GM10248 (cell line): Measurements from ENCODE around the gene TNFRSF12A.
"Not testable (repeated sequence)": the region's sequence is repeated elsewhere in the genome, so short reads cannot be mapped to it uniquely, and the experiment has no call there.

Source experiments
- CTCF ChIA-PET: fragments of 300-600 bp; sonication (Branson Sonifier 250); formaldehyde crosslinking; extraction: SDS; loops from one replicate; lab custom pipeline; 2021; ENCODE audit warnings: antibody characterized with exemption; lab: Yijun Ruan, JAX
- POLR2A ChIA-PET: fragments of 350-650 bp; sonication (Branson Sonifier 250); formaldehyde crosslinking; extraction: SDS; loops from one replicate; lab custom pipeline; 2020; ENCODE audit warnings: antibody characterized with exemption; lab: Yijun Ruan, JAX
- DNase-seq: peaks from one replicate; pipeline ENCODE4 v3.0.0; 2012; ENCODE audit errors: extremely low spot score
- CTCF ChIP-seq: IDR thresholded peaks from 2 replicates; pipeline ENCODE4 v1.5.1; 2012; ENCODE audit warnings: mild to moderate bottlenecking, low read depth; ENCODE audit errors: extremely low read depth, missing control alignments, control extremely low read depth

The TNFRSF12A gene

DNA sequence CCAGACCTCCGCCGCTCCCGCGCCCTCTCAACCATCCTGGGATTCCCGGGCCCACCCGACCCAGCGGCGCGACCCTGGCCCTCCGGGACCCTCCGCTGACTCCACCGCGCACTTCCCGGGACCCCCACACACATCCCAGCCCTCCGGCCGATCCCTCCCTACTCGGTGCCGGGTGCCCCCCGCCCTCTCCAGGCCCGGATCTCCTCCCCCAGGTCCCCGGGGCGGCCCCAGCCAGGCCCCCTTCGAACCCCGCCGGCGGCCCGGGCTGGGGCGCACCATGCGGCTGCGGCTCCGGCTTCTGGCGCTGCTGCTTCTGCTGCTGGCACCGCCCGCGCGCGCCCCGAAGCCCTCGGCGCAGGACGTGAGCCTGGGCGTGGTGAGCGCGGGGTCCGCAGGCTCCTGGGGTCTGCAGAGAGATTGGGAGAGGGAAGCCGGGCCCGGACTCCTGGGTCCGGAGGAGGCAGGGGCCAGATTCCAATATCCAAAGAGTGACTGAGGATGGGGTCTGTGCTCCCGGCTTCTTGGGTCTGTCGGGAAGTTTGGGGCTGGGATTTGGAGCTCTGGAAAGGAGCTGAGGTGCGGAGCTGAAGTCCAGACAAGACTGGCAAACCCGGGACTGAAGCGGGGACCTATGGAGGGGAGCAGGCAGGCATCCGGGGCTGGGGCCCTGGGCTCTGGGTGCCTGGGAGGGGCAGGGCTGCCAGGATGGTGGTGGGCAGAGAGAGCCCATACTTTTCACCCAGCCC, 26.6 kb downstream of the TNFRSF12A start:
- peak; percentile 45 for DNase-seq
- TF ChIP-seq CTCF = no peak
- POLR2A ChIA-PET = no interaction called here
- CTCF ChIA-PET = interaction anchor here (1.6 to 5.4 kb wide), 6 partner anchors 12 to 103 kb away, joined by 4 to 48 read pairs (median 11); no protein-coding TSS in a partner anchor

DNA sequence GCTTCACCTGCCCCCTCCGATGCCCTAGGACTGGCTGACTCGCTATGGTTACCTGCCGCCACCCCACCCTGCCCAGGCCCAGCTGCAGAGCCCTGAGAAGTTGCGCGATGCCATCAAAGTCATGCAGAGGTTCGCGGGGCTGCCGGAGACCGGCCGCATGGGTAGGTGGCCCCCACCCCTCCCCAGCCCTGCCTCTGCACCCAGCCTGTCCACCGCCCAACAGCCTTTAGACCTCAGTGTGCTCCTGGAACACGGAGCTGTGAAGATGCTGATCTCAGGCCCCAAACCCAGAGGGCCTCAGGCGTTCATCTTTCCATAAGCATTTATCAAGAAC, 27.2 kb downstream of the TNFRSF12A start:
- no peak for TF ChIP-seq CTCF
- CTCF ChIA-PET = interaction anchor here (1.0 to 5.4 kb wide), 8 partner anchors 11 to 179 kb away, joined by 3 to 48 read pairs (median 9); no protein-coding TSS in a partner anchor
- POLR2A ChIA-PET = no interaction called here

GRCh38 chr16:3049921-3050481, 29.8 kb downstream of the TNFRSF12A start:
- POLR2A ChIA-PET = no interaction called here
- no peak for TF ChIP-seq CTCF
- no peak for DNase-seq
- CTCF ChIA-PET = interaction anchor here (0.9 to 5.4 kb wide), 5 partner anchors 8 to 22 kb away, joined by 3 to 48 read pairs (median 7); no protein-coding TSS in a partner anchor

More for the DNA sequence above, 27.2 kb downstream of the TNFRSF12A start:
- peak; percentile 18 for DNase-seq

- ChIA-PET CTCF (interaction anchor here (0.9 to 5.4 kb wide), 4 partner anchors 8 to 23 kb away, joined by 3 to 48 read pairs (median 16); no protein-coding TSS in a partner anchor), POLR2A (no interaction called here)
- no peak for DNase-seq
- TF ChIP-seq CTCF = no peak
Measured at GRCh38 chr16:3050487-3050886, 30.3 kb downstream of the TNFRSF12A start.

DNA sequence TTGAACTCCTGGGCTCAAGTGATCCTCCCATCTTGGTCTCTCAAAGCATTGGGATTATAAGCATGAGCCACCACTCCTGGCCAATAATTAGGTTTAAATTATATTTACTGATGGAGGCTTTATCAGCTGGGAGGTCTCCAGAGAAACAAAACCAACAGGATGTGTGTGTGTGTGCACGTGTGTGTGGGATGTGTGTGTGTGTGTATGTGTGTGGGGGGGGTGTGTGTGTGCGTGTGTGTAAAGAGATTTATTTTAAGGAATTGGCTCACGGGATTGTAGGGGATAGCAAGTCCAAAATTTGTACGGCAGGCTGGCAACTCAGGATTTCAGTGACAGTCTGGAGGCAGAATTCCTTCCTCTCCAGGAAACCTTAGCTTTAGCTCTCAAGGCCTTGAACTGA, 30.8 kb downstream of the TNFRSF12A start:
- no peak for TF ChIP-seq CTCF
- POLR2A ChIA-PET = interaction anchor here (1.2 kb wide), 1 partner anchor 24 kb away, joined by 3 read pairs; no protein-coding TSS in a partner anchor
- CTCF ChIA-PET = interaction anchor here (1.2 to 5.4 kb wide), 4 partner anchors 7 to 78 kb away, joined by 4 to 48 read pairs (median 16); no protein-coding TSS in a partner anchor
- no peak for DNase-seq

GRCh38 chr16:3051494-3051893, 31.3 kb downstream of the TNFRSF12A start:
- CTCF ChIA-PET = interaction anchor here (1.2 to 5.4 kb wide), 3 partner anchors 19 to 78 kb away, joined by 4 to 48 read pairs (median 7); no protein-coding TSS in a partner anchor

DNA sequence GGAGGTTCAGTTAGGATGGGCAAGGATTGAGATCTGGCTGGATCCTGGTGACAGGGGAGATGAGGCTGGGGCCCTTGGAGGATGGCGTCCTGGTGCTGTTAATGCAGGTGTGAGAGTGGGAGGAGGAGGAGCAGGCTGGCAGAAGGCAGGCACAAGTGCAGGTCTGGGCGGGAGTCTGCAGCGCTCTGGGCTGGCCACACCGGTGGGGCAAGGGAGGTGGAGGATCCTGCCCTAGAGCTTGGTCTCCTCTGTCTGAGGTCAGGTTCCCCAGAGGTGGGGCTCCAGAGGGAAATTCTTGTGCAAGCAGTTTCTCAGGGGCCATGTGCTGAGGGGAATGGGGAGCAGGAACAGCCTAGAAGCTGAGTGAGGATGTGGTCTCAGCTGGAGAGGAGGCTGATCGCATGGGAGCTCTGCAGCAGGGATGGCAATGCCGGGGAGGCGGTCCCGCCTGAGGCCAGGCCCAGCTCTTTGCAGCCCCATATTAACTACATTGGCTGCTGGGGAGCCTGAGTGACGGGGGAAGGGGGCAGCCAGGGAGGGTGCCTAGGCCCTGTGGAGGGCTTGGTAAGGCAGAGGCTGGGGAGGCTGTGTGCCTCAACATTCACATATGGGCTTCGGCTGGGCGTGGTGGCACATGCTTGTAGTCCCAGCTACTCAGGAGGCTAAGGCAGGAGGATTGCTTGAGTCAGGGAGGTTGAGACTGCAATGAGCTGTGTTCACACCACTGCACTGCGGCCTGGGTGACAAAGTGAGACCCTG, 32.6 kb downstream of the TNFRSF12A start:
- CTCF ChIA-PET, POLR2A ChIA-PET, DNase-seq: not testable (repeated sequence)

More at GRCh38 chr16:3051494-3051893, 31.3 kb downstream of the TNFRSF12A start:
- TF ChIP-seq CTCF = no peak
- POLR2A ChIA-PET = interaction anchor here (0.7 to 1.2 kb wide), 2 partner anchors 23 to 29 kb away, joined by 3 read pairs; no protein-coding TSS in a partner anchor
- DNase-seq = no peak

GRCh38 chr16:3053330-3053710, 33.2 kb downstream of the TNFRSF12A start:
- CTCF ChIA-PET, POLR2A ChIA-PET, DNase-seq: not testable (repeated sequence)
